Caco-2 (cell line): ENCODE data around the gene SART3. TPM values are rescaled to one million over a fixed set of nuclear protein-coding genes. Genes with fewer than 3 reads are reported as not detected.
"Not testable (repeated sequence)": the region's sequence is repeated elsewhere in the genome, so short reads cannot be mapped to it uniquely, and the experiment has no call there.

ENCODE experiments used
- BruUV-seq: library from RNA; stranded (reverse); fragments of 400-500 nt; replicated peaks from 2 replicates; lab custom pipeline; 2021; lab: Mats Ljungman, UMichigan
- CTCF ChIA-PET: fragments of 300-600 bp; sonication (Branson Sonifier 250); formaldehyde crosslinking; loops from one replicate; lab custom pipeline; 2022; ENCODE audit warnings: antibody characterized with exemption; lab: Charles Lee
- POLR2A ChIA-PET: fragments of 300-600 bp; sonication (Branson Sonifier 250); formaldehyde crosslinking; loops from one replicate; lab custom pipeline; 2022; ENCODE audit warnings: antibody characterized with exemption; lab: Charles Lee
- DNase-seq, 2 experiments: peaks; one replicate each; pipeline versions ENCODE4 v3.0.0 to v3.0.0-alpha.2; 2020 to 2022
- H3K27me3 ChIP-seq: replicated peaks from 2 replicates; pipeline ENCODE4 v1.6.0; 2011; ENCODE audit warnings: low read length; ENCODE audit not compliant: control insufficient read depth, insufficient read depth
- H3K36me3 ChIP-seq: 2 replicates; pipeline ENCODE4 v1.5.1; 2011; ENCODE audit warnings: low read length; ENCODE audit not compliant: control insufficient read depth, insufficient read depth
- H3K4me1 ChIP-seq: fragments of 250-450 bp; sonication (Bioruptor Pico); 2 replicates; pipeline ENCODE4 v1.5.1; 2020; ENCODE audit warnings: mild to moderate bottlenecking
- H3K4me3 ChIP-seq: 2 replicates; pipeline ENCODE4 v1.5.1; 2011; ENCODE audit warnings: low read depth, mild to moderate bottlenecking, control low read depth, low read length
- H3K9me3 ChIP-seq: fragments of 250-450 bp; sonication (Bioruptor Pico); 2 replicates; pipeline ENCODE4 v1.5.1; 2020; ENCODE audit warnings: mild to moderate bottlenecking, moderate library complexity
- H3K27ac Mint-ChIP-seq: one replicate; pipeline ENCODE4 v1.8.0; 2022; ENCODE audit warnings: mixed read lengths; ENCODE audit not compliant: unreplicated experiment
- H3K27me3 Mint-ChIP-seq: one replicate; pipeline ENCODE4 v1.8.0; 2022; ENCODE audit warnings: mixed read lengths; ENCODE audit not compliant: insufficient read depth, unreplicated experiment
- H3K36me3 Mint-ChIP-seq: one replicate; pipeline ENCODE4 v1.8.0; 2022; ENCODE audit warnings: mild to moderate bottlenecking, mixed read lengths; ENCODE audit not compliant: insufficient read depth, unreplicated experiment
- H3K4me1 Mint-ChIP-seq: one replicate; pipeline ENCODE4 v1.8.0; 2022; ENCODE audit warnings: low read depth, mixed read lengths; ENCODE audit not compliant: unreplicated experiment
- H3K4me3 Mint-ChIP-seq: one replicate; pipeline ENCODE4 v1.8.0; 2022; ENCODE audit warnings: mild to moderate bottlenecking, moderate library complexity, mixed read lengths; ENCODE audit not compliant: unreplicated experiment
- H3K9me3 Mint-ChIP-seq: one replicate; pipeline ENCODE4 v1.8.0; 2022; ENCODE audit warnings: mixed read lengths; ENCODE audit not compliant: unreplicated experiment
- intact Hi-C: fragments of 100-400 bp; cut with micrococcal nuclease; formaldehyde crosslinking; loops from one replicate; pipeline ENCODE4 v1.10.0; 2022; ENCODE audit not compliant: unreplicated experiment
- total RNA-seq: library from RNA; stranded (reverse); gene quantifications from 2 replicates; pipeline ENCODE4 v1.2.3, GENCODE V29; 2022
- TF ChIP-seq, protein P1 (sequence below), 2 experiments: fragments of 200-600 bp in 1 of 2; IDR thresholded peaks; 1 replicate in 1 of 2; 2 replicates in 1 of 2; pipeline versions ENCODE4 v1.5.1 to v1.8.0; 2011 to 2022; ENCODE audit warnings: antibody characterized with exemption in 1 of 2, control low read depth in 1 of 2, inconsistent platforms in 1 of 2, low read depth in 1 of 2, low read length in 1 of 2, mild to moderate bottlenecking in 1 of 2, moderate library complexity in 1 of 2; ENCODE audit not compliant: insufficient read depth in 1 of 2, severe bottlenecking in 1 of 2, unreplicated experiment in 1 of 2

The SART3 gene
- total RNA-seq, 1 experiment from 2014 or later = 77.3 TPM

GRCh38 chr12:108594323-108594903 lies 33.4 kb upstream of the SART3 start:
- H3K27me3 ChIP-seq = no peaks in the 10 kb centered on the region
- H3K4me3 ChIP-seq = no peak overlapping the region
- intact Hi-C loops = no loop called here
- ChIA-PET CTCF (no interaction called here), POLR2A (no interaction called here)
- no peaks in the 10 kb centered on the region for H3K36me3 Mint-ChIP-seq
- H3K9me3 Mint-ChIP-seq = no peaks in the 10 kb centered on the region
- H3K4me1 ChIP-seq = no peaks in the 10 kb centered on the region
- no peaks in the 10 kb centered on the region for H3K9me3 ChIP-seq
- no peak for DNase-seq
- H3K4me3 Mint-ChIP-seq = no peak overlapping the region
- no peaks in the 10 kb centered on the region for H3K36me3 ChIP-seq
- H3K27ac Mint-ChIP-seq = no peak overlapping the region
- BruUV-seq = no TSS peak
- no peaks in the 10 kb centered on the region for H3K4me1 Mint-ChIP-seq
- H3K27me3 Mint-ChIP-seq = no peaks in the 10 kb centered on the region
- TF ChIP-seq, protein P1, sequence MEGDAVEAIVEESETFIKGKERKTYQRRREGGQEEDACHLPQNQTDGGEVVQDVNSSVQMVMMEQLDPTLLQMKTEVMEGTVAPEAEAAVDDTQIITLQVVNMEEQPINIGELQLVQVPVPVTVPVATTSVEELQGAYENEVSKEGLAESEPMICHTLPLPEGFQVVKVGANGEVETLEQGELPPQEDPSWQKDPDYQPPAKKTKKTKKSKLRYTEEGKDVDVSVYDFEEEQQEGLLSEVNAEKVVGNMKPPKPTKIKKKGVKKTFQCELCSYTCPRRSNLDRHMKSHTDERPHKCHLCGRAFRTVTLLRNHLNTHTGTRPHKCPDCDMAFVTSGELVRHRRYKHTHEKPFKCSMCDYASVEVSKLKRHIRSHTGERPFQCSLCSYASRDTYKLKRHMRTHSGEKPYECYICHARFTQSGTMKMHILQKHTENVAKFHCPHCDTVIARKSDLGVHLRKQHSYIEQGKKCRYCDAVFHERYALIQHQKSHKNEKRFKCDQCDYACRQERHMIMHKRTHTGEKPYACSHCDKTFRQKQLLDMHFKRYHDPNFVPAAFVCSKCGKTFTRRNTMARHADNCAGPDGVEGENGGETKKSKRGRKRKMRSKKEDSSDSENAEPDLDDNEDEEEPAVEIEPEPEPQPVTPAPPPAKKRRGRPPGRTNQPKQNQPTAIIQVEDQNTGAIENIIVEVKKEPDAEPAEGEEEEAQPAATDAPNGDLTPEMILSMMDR (IDR thresholded peaks at IDR 0.05; ENCODE audit: insufficient read depth in 1 of 2, low read depth in 1 of 2, low read length in 1 of 2, severe bottlenecking in 1 of 2, unreplicated experiment in 1 of 2) = no peak

DNA sequence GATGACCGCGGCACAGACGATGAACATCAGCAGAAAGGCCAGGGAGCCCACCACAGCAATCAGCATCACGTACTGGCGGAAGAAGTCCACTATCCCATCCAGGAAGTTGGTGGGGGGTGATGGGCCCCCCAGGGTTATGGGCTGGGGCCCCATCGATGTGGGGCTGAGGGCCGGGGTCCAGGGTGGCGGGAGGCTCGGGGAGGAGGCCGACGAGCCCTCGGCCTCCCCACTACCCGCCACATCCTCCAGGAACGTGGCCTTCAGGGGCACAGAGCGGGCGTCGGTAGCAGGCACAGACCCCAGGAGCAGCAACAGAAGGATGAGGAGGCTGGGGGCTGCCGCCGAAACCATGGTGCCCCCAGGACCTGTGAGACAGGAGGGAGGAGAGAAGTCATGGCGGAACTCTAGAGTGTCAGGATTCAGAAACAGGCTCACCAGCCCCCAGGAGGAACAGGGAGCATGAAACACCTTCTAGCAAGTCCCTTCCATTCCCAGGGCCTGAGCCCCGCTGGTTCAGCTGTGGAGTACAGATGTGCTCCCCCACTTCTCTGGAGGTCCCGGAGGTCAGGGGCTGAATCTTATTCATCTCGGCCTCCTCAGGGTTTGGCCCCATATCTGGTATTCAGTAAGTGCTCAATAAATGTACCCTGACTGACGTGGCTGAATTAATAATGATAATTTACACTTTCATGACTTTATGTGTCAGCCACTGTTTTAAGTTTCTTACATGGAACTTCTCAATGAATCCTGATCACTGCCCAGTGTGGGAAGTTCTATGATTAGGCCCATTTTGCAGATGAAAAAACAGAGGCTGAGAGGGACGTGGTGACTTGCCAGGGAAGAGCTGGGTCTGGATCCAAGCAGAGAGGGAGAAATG lies 31.3 kb upstream of the SART3 start:
- no peak for DNase-seq
- BruUV-seq = no TSS peak
- no peaks in the 10 kb centered on the region for H3K4me1 ChIP-seq
- TF ChIP-seq, protein P1 (IDR thresholded peaks at IDR 0.05; ENCODE audit: insufficient read depth in 1 of 2, low read depth in 1 of 2, low read length in 1 of 2, severe bottlenecking in 1 of 2, unreplicated experiment in 1 of 2) = no peak
- H3K4me3 ChIP-seq = no peak overlapping the region
- no peak overlapping the region for H3K27ac Mint-ChIP-seq
- H3K27me3 ChIP-seq = no peaks in the 10 kb centered on the region
- H3K9me3 ChIP-seq = no peaks in the 10 kb centered on the region
- POLR2A ChIA-PET = no interaction called here
- CTCF ChIA-PET = no interaction called here
- H3K9me3 Mint-ChIP-seq = no peaks in the 10 kb centered on the region
- H3K4me1 Mint-ChIP-seq = no peaks in the 10 kb centered on the region
- no peaks in the 10 kb centered on the region for H3K27me3 Mint-ChIP-seq
- intact Hi-C loops = no loop called here
- H3K4me3 Mint-ChIP-seq = no peak overlapping the region
- no peaks in the 10 kb centered on the region for H3K36me3 Mint-ChIP-seq
- H3K36me3 ChIP-seq = no peaks in the 10 kb centered on the region

DNA sequence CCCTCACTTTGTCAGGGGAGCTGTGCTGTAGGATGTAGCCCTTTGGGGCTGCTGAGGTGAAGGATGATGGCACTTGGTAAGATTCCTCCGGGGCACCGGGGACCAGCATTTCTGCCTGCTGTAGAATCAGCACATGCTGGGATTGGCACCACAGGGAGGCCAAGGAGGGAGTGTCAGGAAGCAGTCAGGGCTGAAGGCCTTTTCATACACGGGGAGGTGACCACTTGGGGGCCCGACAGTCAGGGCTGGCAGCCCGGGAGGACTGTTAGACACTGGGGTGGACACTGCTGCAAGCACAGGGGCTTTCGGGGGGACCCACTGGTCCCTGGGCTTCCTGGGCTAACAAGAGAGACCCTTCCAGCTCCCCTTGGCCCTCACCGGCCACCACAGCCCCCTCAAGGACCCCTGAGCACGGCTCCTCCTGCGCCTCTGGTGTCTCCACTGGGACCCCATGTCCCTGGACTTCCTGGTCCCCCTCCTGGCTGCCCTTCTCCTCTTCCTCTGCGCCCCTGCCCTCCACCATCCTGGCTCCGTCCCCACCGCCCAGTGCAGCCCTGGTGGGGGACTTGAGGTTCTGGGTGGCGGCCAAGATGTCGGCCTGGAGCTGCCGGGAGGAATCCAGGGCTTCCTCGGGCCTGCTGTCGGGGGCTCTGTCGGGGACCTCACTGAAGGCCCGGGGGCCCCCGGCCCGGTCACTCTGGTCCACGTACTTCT lies 30.5 kb upstream of the SART3 start:
- ChIA-PET CTCF (no interaction called here), POLR2A (no interaction called here)
- no peak for DNase-seq
- no peak overlapping the region for H3K4me3 Mint-ChIP-seq
- H3K4me1 Mint-ChIP-seq = no peaks in the 10 kb centered on the region
- Histone ChIP-seq H3K4me3 (no peak overlapping the region), H3K4me1 (no peaks in the 10 kb centered on the region), H3K36me3 (no peaks in the 10 kb centered on the region), H3K9me3 (no peaks in the 10 kb centered on the region), H3K27me3 (no peaks in the 10 kb centered on the region)
- no peaks in the 10 kb centered on the region for H3K27me3 Mint-ChIP-seq
- no peak overlapping the region for H3K27ac Mint-ChIP-seq
- H3K9me3 Mint-ChIP-seq = no peaks in the 10 kb centered on the region
- BruUV-seq = no TSS peak
- no peaks in the 10 kb centered on the region for H3K36me3 Mint-ChIP-seq
- intact Hi-C loops = no loop called here
- TF ChIP-seq, protein P1 (IDR thresholded peaks at IDR 0.05; ENCODE audit: insufficient read depth in 1 of 2, low read depth in 1 of 2, low read length in 1 of 2, severe bottlenecking in 1 of 2, unreplicated experiment in 1 of 2) = no peak

DNA sequence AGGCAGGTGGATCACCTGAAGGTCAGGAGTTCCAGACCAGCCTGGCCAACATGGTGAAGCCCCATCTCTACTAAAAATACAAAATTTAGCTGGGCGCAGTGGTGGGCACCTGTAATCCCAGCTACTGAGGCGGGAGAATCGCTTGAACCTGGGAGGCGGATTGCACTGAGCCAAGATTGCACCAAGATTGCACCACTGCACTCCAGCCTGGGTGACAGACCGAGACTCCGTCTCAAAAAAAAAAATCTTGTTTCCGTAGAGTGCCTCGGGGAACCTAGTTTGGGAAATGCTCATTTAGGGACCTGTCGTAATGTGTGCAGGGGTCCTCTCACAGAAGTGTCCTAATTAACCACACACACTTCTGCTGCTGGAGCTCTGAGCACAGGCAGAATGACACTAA lies 29.5 kb upstream of the SART3 start:
- CTCF ChIA-PET, H3K9me3 Mint-ChIP-seq, H3K27me3 ChIP-seq, H3K27ac Mint-ChIP-seq, H3K4me1 ChIP-seq, intact Hi-C loops, DNase-seq, H3K4me1 Mint-ChIP-seq, POLR2A ChIA-PET, H3K27me3 Mint-ChIP-seq, H3K4me3 Mint-ChIP-seq, H3K4me3 ChIP-seq, H3K9me3 ChIP-seq, BruUV-seq, H3K36me3 ChIP-seq, H3K36me3 Mint-ChIP-seq: not testable (repeated sequence)
